Effector CD8-positive, alpha-beta T cell (primary cell): ENCODE measurements around the gene MVB12A.

Experiments
- DNase-seq: peaks from one replicate; lab custom pipeline; 2025; lab: John Stamatoyannopoulos, UW

Gene MVB12A

GRCh38 chr19:17445526-17446165 is 25.8 kb downstream of the MVB12A start:
- DNase-seq = no peak

GRCh38 chr19:17447704-17448130 is 27.9 kb downstream of the MVB12A start:
- DNase-seq = no peak

GRCh38 chr19:17448131-17448967 is 28.5 kb downstream of the MVB12A start, which contains the start of gene TMEM221:
TSS of gene TMEM221 (minus strand) at chr19:17448668. CDS start at chr19:17448462, 206 bp downstream.
- peak; percentile 49 for DNase-seq

DNA sequence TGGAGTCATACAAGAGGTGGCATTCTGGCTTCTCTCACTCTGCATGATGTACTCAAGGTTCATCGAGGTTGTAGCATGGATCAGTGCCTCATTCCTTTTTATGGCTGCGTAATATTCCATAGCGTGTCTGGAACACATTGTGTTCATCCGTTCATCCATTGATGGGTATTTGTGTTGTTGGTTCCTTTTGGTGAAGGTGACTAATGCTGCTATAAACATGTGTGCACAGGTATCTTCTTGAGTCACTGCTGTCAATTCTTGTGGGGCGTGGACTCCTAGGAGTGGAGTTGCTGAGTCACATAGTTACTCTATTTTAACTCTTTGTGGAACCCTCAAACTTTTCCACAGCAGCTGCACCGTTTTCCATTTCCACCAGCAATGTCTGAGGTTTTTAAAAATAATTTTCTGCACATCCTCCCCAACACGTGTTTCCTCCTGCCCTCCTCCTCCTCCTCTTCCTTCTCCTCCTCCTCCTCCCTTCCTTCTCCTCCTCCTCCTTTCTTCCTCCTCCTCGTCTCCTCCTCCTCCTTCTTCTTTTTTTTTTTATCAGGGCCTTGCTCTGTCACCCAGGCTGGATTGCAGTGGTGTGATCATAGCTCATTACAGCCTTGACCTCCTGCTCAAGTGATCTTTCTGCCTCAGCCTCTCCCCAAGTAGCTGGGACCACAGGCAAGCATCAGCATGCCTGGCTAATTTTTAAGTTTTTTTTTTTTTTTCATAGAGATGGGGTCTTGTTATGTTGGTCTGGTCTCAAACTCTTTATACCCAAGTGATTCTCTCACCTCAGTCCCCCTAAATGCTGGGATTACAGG is 30.6 kb downstream of the MVB12A start:
- DNase-seq = no peak

- no peak for DNase-seq
Measured at GRCh38 chr19:17451820-17452219, 32.0 kb downstream of the MVB12A start.

DNA sequence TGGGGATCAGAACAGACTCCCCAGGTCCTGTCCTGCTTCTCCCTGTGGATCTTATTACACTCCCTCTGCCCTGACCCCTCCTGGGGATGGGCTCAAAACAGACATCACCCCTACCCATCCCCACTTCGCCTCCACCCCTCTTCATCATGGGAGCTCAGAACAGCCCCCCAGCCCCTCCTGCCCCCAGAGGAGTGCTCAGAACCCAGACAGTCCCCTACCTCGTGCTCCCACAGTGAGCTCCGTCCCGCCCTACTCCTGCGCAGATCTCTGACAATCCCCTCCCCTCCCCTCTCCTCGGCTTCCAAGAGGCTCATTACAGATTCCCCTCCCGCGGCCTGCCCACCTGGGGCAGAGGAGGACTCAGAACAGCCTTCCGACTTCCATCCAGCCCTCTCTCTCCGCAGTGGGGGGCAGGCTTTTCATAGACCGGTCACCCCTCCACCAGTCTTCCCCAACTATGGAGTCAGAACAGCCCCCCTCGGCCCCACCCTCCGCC is 34.8 kb downstream of the MVB12A start:
- DNase-seq = no peak

DNA sequence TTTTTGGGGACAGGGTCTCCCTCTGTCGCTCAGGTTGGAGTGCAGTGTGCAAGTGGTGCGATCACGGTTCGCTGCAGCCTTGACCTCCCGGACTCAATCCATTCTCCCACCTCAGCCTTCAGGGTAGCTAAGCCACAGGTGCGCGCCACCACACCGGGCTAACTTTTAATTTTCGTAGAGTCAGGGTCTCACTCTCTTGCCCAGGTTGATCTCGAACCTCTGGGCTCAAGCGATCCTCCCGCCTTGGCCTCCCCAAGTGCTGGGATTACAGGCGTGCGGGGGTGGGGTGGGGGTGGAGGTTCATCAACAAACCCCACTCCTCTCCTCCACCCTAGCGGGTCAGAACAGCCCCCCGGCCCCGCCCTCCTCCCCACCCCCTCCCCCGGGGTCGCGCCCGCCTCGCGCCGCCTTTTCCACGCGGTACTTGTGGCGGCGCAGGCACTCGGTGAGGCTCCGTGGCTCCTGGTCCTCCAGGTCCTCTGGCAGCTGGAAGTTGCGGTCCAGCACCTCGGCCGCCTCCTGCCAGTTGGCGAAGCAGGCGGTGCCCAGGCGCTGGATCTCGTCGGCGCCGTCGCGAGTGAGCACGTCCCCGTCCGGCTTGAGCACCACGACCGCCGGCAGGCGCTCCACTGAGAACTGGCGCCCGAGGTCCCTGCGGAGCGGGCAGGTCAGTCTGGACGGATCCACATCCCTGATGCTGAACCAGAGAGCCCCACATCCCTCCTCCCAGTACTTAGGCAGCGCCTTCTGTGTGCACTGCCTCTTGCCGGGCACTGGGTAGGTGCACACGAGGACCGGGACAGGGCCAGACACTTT is 35.7 kb downstream of the MVB12A start:
- DNase-seq = no peak

DNA sequence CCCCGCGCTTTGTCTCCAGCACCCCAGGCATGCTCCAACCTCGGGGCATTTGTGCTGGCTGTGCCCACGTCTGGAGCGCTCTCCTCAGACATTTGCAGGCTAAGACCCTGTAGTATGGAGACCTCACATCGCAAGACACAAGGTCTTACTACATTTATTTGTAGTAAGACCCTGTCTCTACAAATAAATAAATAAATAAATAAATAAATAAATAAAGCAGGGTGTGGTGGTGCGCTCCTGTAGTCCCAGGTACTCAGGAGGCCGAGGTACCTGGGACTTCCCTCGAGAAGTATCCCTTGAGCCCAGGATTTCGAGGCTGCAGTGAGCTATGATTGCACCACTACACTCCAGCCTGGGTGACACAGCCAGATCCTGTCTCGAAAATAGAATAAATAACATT is 36.3 kb downstream of the MVB12A start:
- no peak for DNase-seq

- DNase-seq = no peak
Measured at GRCh38 chr19:17457616-17458015, 37.8 kb downstream of the MVB12A start.

GRCh38 chr19:17458970-17459369 is 39.1 kb downstream of the MVB12A start:
- DNase-seq = no peak

GRCh38 chr19:17460372-17461230 is 40.8 kb downstream of the MVB12A start, which contains the start of gene NXNL1:
TSS of gene NXNL1 (minus strand) at chr19:17460926. CDS start at chr19:17460869, 57 bp downstream.
- no peak for DNase-seq

DNA sequence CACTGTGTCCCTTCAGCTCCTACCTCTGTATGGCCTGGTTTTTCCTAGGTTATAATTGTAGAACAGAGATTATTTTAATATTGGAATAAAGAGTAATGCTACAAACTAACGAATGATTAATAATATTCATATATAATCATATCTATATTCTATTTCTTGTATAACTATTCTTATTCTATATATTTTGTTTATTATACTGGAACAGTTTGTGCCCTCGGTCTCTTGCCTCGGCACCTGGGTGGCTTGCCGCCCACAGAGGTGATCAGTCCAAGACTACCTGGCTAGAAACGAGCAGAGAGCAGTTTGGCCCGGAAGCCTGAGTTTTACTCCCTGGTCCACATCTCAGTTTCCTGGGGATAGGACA is 46.6 kb downstream of the MVB12A start:
- DNase-seq = no peak

DNA sequence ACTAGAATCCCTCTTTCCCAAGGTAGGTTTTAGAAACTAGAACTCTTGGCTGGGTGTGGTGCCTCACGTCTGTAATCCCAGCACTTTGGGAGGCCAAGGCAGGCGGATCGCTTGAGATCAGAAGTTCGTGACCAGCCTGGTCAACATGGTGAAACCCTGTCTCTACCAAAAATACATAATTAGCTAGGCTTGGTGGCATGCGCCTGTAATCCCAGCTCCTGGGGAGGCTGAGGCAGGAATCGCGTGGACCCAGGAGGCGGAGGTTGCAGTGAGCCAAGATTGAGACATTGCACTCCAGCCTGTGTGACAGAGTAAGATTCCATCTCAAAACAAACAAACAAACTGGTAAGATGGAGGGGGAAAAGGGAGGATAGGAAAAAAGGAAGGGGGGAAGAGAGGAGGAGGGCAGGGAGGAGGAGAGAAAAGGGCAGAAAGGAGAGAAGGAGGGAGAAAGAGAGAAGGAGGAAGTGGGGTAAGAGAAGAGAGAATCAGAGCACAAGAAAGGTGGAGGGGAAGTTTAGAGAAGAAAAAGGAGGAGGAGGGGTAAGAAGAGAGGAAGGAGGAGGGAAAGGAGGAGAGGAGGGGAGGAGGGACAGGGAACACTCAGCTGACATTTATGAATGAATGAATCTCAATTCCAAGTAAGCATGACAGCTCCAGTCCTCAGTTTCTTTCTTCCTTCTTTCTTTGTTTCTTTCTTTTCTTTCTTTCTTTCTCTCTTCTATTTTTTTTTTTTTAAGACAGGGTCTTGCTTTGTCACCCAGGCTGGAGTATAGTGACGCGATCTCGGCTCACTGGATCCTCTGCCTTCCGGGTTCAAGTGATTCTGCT is 47.8 kb downstream of the MVB12A start:
- DNase-seq = no peak

- no peak for DNase-seq
Measured at GRCh38 chr19:17468302-17469091, 48.6 kb downstream of the MVB12A start.

DNA sequence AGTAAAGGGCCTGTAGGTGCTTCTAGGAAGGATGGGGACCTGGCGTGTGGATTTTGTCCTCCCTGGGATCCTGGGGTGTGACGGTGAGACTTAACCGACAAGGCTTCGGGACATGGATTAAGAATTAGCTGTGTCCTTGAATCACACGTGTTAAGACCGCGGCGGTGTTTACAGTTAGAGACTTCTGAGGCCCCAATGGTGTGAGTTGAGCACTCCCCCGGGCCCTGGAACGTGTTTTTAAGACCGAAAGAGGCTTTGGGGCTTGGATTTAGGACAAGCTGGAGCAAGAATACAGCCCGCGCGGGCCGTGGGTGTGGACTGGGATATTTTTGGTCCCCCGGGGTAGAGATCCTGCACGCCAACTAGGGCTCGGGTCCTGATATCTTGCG is 49.2 kb downstream of the MVB12A start:
- no peak for DNase-seq

DNA sequence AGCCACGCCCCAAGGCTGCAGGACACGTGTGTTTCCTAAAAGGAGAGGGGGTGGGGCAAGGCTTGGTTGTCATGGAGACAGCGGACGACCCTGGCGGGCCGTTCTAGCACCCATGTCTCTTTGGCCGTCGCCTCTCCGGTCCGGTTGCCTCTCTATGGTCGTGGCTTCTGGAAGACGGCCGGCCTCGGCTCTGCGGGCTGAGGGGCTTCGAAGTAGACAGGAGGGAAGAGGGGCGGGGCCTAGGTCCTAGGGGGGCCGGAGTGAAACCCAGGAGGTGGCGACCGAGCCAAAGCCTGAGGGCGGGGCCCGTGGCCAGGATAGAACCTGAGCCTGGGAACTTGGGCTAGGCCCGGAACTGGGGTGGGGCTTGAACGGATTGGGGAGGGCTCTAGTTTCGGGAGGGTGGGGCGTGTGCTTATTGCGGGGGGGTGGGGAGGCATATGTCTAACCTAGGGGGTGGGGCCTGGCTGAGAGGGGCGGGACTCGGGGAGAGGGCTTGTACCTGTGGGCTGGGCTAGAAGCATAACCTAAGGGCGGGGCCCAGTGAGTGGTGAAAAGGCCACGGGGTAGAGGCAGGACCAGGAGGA is 49.7 kb downstream of the MVB12A start:
- DNase-seq = peak; percentile 91

DNA sequence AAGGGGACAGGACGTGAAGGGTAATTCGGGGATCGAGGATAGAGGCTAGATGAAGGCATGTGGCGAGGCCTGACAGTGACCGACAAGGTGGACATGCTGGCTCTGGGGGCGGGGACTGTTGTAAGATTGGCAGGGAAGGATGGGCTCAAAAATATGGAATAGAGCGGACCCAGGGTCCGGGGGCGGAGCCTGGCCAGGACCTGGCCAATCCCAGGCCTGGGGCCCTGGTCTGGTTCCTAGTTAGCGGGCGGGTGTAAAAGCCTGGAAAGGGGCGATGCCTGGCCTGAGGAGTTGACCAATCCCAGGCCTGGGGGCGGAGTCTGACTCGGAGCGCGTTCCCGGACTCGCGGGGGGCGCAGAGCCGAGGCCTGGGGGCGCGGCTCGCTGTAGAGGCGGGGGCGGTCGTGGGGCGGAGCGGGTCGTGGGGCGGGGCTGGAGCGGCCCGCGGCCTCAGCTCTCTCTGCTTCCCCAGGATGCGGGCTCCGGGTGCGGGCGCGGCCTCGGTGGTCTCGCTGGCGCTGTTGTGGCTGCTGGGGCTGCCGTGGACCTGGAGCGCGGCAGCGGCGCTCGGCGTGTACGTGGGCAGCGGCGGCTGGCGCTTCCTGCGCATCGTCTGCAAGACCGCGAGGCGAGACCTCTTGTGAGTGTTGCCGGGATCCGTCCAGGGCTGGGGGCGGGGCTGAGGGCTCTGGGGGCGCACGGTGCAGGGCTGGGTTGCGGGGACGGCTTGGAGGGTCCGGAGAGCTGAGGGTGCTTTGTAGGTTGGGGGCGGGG is 50.4 kb downstream of the MVB12A start, which contains the start of gene SLC27A1:
SLC27A1 (plus strand) TSS at position 457 of the 774 bp plus-strand sequence; CDS start at position 474, 17 bp downstream.
- DNase-seq = peak; percentile 91
